ENCODE data around the gene TADA3.

Gene TADA3

DNA sequence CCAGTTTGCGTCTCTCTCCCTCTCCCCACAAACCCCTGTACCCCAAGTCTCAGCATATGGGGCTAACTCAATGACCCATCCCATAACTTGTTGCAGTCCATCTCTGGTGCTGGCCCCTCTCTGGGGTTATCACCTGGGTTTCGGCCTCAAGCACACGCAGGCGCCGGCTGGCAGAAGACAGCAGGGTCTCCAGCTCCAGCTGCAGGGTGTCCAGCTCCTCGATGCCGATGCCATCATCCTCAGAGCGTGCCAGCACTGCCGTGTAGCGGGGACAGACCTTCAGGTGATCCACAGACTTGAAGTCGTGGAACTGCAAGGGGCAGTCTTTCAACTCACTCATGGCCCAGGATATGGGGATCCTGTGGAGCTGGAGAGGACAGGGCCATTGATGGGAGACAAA, 1.1 kb downstream of the TADA3 start:
- Histone ChIP-seq H3K4me1 (ENCODE audit: control insufficient read depth, insufficient read depth, low read length) (peaks cover 9% of the 10 kb centered on the region), H3K9ac (ENCODE audit: low read length) (no peak overlapping the region), H3K9me3 (ENCODE audit: control insufficient read depth, low read length) (no peaks in the 10 kb centered on the region), H3K27me3 (ENCODE audit: control insufficient read depth, insufficient read depth, low read length) (no peaks in the 10 kb centered on the region), H3K4me3 (ENCODE audit: low read length) (no peak overlapping the region), H3K36me3 (ENCODE audit: control insufficient read depth, insufficient read depth, low read length) (peaks cover 7% of the 10 kb centered on the region)

GRCh38 chr3:9787714-9788113, 4.6 kb downstream of the TADA3 start:
- Histone ChIP-seq H3K27me3 (ENCODE audit: control insufficient read depth, insufficient read depth, low read length) (no peaks in the 10 kb centered on the region), H3K9me3 (ENCODE audit: control insufficient read depth, low read length) (no peaks in the 10 kb centered on the region), H3K4me3 (ENCODE audit: low read length) (no peak overlapping the region), H3K36me3 (ENCODE audit: control insufficient read depth, insufficient read depth, low read length) (peaks cover 7% of the 10 kb centered on the region), H3K9ac (ENCODE audit: low read length) (no peak overlapping the region), H3K4me1 (ENCODE audit: control insufficient read depth, insufficient read depth, low read length) (peaks cover 9% of the 10 kb centered on the region)

DNA sequence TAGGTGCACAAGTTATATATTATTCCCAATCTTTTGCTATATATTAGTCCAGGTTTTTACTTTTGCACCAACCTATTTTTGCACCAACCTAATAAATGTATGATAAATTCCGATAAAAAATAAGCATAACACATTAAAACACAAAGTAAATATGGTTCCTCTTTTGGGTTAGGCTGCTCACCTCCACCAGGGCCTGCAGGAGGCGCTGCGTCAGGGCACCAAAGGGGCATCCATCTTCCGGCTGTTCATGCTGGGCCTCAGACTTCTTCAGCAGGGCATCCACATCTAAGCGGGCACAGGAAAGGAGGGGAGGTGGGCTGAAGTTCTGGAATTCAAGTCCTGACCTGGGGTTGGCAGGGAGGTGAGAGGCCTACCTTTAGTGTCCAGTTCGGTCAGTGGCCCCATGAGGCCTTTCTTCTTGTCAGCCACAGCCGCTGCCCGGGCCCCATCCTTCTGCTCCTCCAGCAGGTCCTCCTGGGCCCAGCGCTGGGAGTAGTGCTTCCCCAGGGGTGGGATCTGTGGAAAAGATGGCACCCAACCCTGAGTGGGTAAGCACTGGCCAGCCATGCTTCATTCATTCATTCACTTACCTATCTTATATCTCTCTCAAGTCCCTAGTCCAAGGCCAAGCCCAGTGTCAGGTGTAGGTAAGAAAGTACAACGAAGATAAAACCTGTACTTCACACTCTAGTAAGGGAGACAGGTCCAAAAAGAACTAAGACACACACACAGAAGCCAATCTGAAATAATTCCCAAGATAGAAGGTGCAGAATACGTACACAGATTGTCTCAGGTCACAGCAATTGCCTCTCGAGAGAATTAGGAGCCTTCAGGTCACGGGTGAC, 5.2 kb downstream of the TADA3 start:
- Histone ChIP-seq H3K27me3 (ENCODE audit: control insufficient read depth, insufficient read depth, low read length) (no peaks in the 10 kb centered on the region), H3K36me3 (ENCODE audit: control insufficient read depth, insufficient read depth, low read length) (peaks cover 11% of the 10 kb centered on the region), H3K4me1 (ENCODE audit: control insufficient read depth, insufficient read depth, low read length) (peaks cover 9% of the 10 kb centered on the region), H3K9me3 (ENCODE audit: control insufficient read depth, low read length) (no peaks in the 10 kb centered on the region), H3K9ac (ENCODE audit: low read length) (no peak overlapping the region), H3K4me3 (ENCODE audit: low read length) (no peak overlapping the region)

- H3K9me3 ChIP-seq (ENCODE audit: control insufficient read depth, low read length), result no peaks in the 10 kb centered on the region
- peaks cover 12% of the 10 kb centered on the region for H3K36me3 ChIP-seq (ENCODE audit: control insufficient read depth, insufficient read depth, low read length)
- H3K9ac ChIP-seq (ENCODE audit: low read length), result no peak overlapping the region
- no peaks in the 10 kb centered on the region for H3K27me3 ChIP-seq (ENCODE audit: control insufficient read depth, insufficient read depth, low read length)
- no peak overlapping the region for H3K4me3 ChIP-seq (ENCODE audit: low read length)
- H3K4me1 ChIP-seq (ENCODE audit: control insufficient read depth, insufficient read depth, low read length), result peaks cover 3% of the 10 kb centered on the region
These were observed 6.0 kb downstream of the TADA3 start for GRCh38 chr3:9786209-9786739.

- H3K9me3 ChIP-seq (ENCODE audit: control insufficient read depth, low read length), result no peaks in the 10 kb centered on the region
- H3K27me3 ChIP-seq (ENCODE audit: control insufficient read depth, insufficient read depth, low read length), result no peaks in the 10 kb centered on the region
- H3K4me1 ChIP-seq (ENCODE audit: control insufficient read depth, insufficient read depth, low read length), result no peaks in the 10 kb centered on the region
- H3K4me3 ChIP-seq (ENCODE audit: low read length), result no peak overlapping the region
- peaks cover 12% of the 10 kb centered on the region for H3K36me3 ChIP-seq (ENCODE audit: control insufficient read depth, insufficient read depth, low read length)
- no peak overlapping the region for H3K9ac ChIP-seq (ENCODE audit: low read length)
These were observed 6.7 kb downstream of the TADA3 start for GRCh38 chr3:9785602-9786001.

DNA sequence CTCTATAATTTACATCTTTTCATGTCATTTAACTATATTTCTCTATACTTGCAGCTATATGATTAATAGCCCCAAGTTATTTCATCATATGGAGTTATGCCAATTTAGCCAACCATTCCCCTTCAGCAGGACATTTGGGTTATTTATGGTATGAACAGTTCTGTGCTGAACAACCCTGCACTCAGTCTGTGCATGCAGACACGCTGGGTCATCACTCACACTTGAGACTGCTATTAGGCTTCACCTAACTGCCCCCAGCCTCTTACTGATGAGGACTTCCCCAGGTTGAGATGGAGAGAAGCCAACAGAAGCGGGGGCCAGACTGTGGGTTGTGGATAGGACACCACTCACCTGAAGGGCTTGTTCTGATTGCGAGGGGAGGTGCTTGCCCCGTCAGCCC, 7.3 kb downstream of the TADA3 start:
- Histone ChIP-seq H3K9ac (ENCODE audit: low read length) (no peak overlapping the region), H3K4me1 (ENCODE audit: control insufficient read depth, insufficient read depth, low read length) (no peaks in the 10 kb centered on the region), H3K36me3 (ENCODE audit: control insufficient read depth, insufficient read depth, low read length) (peaks cover 12% of the 10 kb centered on the region), H3K4me3 (ENCODE audit: low read length) (no peak overlapping the region), H3K9me3 (ENCODE audit: control insufficient read depth, low read length) (no peaks in the 10 kb centered on the region), H3K27me3 (ENCODE audit: control insufficient read depth, insufficient read depth, low read length) (no peaks in the 10 kb centered on the region)

DNA sequence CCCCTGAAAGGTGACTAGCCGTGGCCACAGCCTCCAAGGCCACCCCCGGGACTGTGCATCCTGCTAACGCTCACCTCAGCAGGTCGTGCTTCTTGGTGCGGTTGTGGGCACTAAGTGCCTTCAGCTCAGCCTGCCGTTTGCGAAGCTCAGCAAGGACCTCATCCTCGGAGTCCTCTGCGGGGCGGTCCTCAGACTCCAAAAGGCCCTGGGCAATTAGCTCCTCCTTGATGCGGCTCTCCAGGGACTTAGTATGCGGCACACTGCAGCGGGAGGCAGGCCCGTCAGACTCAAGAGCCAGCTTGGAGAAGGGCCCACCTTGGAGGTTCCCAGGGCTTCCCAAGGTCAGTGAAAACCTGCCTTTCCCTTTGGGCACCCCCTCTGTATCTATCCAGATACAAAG, 8.3 kb downstream of the TADA3 start:
- Histone ChIP-seq H3K27me3 (ENCODE audit: control insufficient read depth, insufficient read depth, low read length) (no peaks in the 10 kb centered on the region), H3K36me3 (ENCODE audit: control insufficient read depth, insufficient read depth, low read length) (peaks cover 7% of the 10 kb centered on the region), H3K9me3 (ENCODE audit: control insufficient read depth, low read length) (no peaks in the 10 kb centered on the region), H3K4me1 (ENCODE audit: control insufficient read depth, insufficient read depth, low read length) (no peaks in the 10 kb centered on the region), H3K9ac (ENCODE audit: low read length) (no peak overlapping the region), H3K4me3 (ENCODE audit: low read length) (no peak overlapping the region)

DNA sequence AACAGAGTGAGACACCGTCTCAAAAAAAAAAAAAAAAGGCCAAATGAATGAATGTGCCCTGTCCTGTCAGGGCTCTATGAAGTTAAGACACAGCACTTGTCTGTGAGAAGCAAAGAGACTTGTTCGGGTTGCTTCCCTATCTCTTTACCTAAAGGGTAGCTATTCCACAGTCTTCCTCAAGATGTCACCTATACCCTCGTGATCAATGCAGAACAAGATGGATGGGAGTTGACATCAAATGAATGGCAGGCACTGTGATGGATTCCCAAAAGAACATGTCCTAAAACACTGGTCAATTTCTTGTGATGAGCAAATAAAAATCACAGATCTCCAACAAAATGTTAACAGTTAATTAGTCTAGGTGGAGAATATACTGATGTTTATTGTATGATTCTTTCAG, 9.5 kb downstream of the TADA3 start:
- Histone ChIP-seq H3K9ac (ENCODE audit: low read length) (no peak overlapping the region), H3K36me3 (ENCODE audit: control insufficient read depth, insufficient read depth, low read length) (peaks cover 6% of the 10 kb centered on the region), H3K4me1 (ENCODE audit: control insufficient read depth, insufficient read depth, low read length) (no peaks in the 10 kb centered on the region), H3K4me3 (ENCODE audit: low read length) (no peak overlapping the region), H3K9me3 (ENCODE audit: control insufficient read depth, low read length) (no peaks in the 10 kb centered on the region), H3K27me3 (ENCODE audit: control insufficient read depth, insufficient read depth, low read length) (no peaks in the 10 kb centered on the region)

- no peaks in the 10 kb centered on the region for H3K4me1 ChIP-seq (ENCODE audit: control insufficient read depth, insufficient read depth, low read length)
- H3K27me3 ChIP-seq (ENCODE audit: control insufficient read depth, insufficient read depth, low read length), result no peaks in the 10 kb centered on the region
- H3K9me3 ChIP-seq (ENCODE audit: control insufficient read depth, low read length), result no peaks in the 10 kb centered on the region
- no peak overlapping the region for H3K9ac ChIP-seq (ENCODE audit: low read length)
- H3K36me3 ChIP-seq (ENCODE audit: control insufficient read depth, insufficient read depth, low read length), result peaks cover 6% of the 10 kb centered on the region
- H3K4me3 ChIP-seq (ENCODE audit: low read length), result no peak overlapping the region
These were observed 10.2 kb downstream of the TADA3 start for GRCh38 chr3:9781978-9782603.

DNA sequence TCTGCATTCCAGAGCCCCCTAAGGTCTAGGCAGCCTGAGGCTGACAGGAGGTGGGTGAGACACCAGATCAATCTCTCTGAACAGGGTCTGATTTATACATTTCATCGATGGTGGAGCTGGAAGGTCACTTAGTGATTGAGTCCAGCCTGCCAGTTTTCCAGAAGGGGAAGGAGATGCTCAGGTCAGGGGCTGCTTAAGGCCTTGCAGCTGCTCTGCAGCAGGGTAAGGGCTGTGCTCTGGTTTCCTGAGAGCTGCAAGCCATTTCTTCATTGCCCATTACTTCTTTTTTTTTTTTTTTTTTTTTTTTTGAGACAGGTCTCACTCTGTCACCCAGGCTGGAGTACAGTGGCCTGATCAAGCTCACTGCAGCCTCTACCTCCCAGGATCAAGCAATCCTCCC, 10.7 kb downstream of the TADA3 start:
- H3K4me1 ChIP-seq (ENCODE audit: control insufficient read depth, insufficient read depth, low read length), result no peaks in the 10 kb centered on the region
- H3K9me3 ChIP-seq (ENCODE audit: control insufficient read depth, low read length), result no peaks in the 10 kb centered on the region
- H3K27me3 ChIP-seq (ENCODE audit: control insufficient read depth, insufficient read depth, low read length), result no peaks in the 10 kb centered on the region
- H3K4me3 ChIP-seq (ENCODE audit: low read length), result no peak overlapping the region
- H3K36me3 ChIP-seq (ENCODE audit: control insufficient read depth, insufficient read depth, low read length), result peaks cover 6% of the 10 kb centered on the region
- H3K9ac ChIP-seq (ENCODE audit: low read length), result no peak overlapping the region

DNA sequence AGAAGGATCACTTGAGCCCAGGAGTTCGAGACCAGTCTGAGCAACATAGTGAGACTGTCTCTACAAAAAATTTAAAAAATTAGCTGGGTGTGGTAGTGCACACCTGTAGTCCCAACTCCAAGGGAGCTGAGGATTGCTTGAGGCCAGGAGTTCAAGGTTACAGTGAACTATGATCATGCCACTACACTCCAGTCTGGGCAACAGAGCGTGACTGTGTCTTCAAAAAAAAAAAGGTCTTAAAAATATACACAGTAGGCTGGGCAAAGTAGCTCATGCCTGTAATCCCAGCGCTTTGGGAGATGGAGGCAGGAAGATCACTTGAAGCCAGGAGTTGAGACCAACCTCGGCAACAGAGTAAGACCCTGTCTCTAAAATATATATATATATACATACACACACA, 11.4 kb downstream of the TADA3 start:
- no peak overlapping the region for H3K9ac ChIP-seq (ENCODE audit: low read length)
- H3K36me3 ChIP-seq (ENCODE audit: control insufficient read depth, insufficient read depth, low read length), result peaks cover 6% of the 10 kb centered on the region
- H3K9me3 ChIP-seq (ENCODE audit: control insufficient read depth, low read length), result no peaks in the 10 kb centered on the region
- no peak overlapping the region for H3K4me3 ChIP-seq (ENCODE audit: low read length)
- no peaks in the 10 kb centered on the region for H3K27me3 ChIP-seq (ENCODE audit: control insufficient read depth, insufficient read depth, low read length)
- no peaks in the 10 kb centered on the region for H3K4me1 ChIP-seq (ENCODE audit: control insufficient read depth, insufficient read depth, low read length)

- Histone ChIP-seq H3K4me3 (ENCODE audit: low read length) (no peak overlapping the region), H3K36me3 (ENCODE audit: control insufficient read depth, insufficient read depth, low read length) (peaks cover 6% of the 10 kb centered on the region), H3K4me1 (ENCODE audit: control insufficient read depth, insufficient read depth, low read length) (no peaks in the 10 kb centered on the region), H3K9ac (ENCODE audit: low read length) (no peak overlapping the region), H3K27me3 (ENCODE audit: control insufficient read depth, insufficient read depth, low read length) (no peaks in the 10 kb centered on the region), H3K9me3 (ENCODE audit: control insufficient read depth, low read length) (no peaks in the 10 kb centered on the region)
These were observed 11.8 kb downstream of the TADA3 start for GRCh38 chr3:9780458-9780812.

Data from mucosa of stomach (tissue), 1 donor.